ENCODE data around the gene PRDM15. TPM values are rescaled to one million over a fixed set of nuclear protein-coding genes. Genes with fewer than 3 reads are reported as not detected.
A peak's percentile ranks its signal among the peaks of the same experiment; 100 is the strongest.

The PRDM15 gene
- total RNA-seq, 8 experiments from 2014 or later, result 2.9 to 9.9 (median 4.7) TPM

DNA sequence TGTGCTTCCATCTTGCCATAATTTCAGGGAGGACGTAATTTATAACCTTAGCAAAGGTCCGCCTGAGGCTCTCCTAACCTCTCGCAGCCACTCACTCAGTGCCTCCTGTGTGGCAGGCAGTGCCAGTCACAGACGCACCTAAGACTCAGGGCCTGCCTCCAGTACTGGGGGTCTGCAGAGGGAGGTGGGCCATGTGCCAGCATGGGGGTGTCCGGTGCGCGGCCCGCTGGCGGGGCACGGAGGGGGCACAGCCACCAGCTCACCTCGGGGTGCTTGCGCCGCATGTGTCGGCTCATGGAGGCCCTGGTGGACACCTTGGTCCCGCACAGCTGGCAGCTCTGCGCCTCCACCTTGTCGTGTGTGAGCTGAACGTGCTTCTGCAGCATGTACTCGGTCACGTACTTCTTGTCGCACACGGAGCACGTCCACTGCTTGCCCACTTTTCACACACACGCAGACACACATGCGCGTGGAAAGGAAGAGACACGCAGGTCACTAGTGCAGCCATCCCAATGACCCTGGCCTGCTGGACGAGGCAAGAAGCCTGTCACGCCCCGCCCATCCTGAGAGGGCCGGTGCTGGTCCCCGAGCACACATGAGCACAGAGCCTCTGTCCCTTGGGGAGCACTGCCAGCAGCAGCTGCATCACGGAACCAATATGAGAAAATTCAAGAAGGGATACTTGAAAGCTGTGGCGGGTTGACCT lies 69.1 kb downstream of the PRDM15 start:
- ATAC-seq (replicated peaks in 6 of 8), result no peak
- in situ Hi-C loops (cut with MboI; ENCODE audit: low pct_unique_long_range_greater_than_20kb in 2 of 9, low sequenced_read_pairs in 9 of 9, unreplicated experiment in 9 of 9), result loop anchor here in 1 of 9 experiments (25.0 kb wide), 2 partner anchors 102 to 198 kb away; no protein-coding TSS in a partner anchor
- WGBS, 10 experiments, result 82 to 100% (median 100%) methylated on average over 1 to 4 of the region's 34 CpGs; no CpG with 5 or more reads in 5 of the 10 experiments

DNA sequence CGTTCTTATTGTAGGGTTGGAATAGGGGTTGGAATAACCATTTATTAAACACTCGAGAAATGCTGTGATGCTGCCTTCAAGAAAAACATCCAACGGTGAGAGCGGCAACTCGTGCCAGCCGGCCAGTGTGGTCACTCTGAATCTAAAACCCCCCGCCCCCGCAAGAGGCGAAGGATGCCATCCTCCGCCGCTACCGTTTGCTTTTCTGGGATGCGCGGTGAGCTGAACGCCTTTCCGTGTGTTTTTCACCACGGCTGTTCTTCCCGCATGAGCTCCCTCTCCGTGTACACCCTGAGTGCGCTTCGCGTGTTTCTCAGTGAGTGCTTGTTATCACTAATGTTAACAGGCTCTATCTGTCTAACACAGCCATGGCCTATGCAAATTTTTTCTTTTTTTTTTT lies 70.3 kb downstream of the PRDM15 start:
- H3K4me1 ChIP-seq (replicated peaks in 1 of 2), result no peaks in the 10 kb centered on the region
- WGBS, 10 experiments, result 82 to 100% (median 96%) methylated on average over 2 to 15 of the region's 22 CpGs; no CpG with 5 or more reads in 2 of the 10 experiments
- no peak overlapping the region for H3K27ac ChIP-seq
- no peak for ATAC-seq (replicated peaks in 6 of 8)
- in situ Hi-C loops (cut with MboI; ENCODE audit: low pct_unique_long_range_greater_than_20kb in 2 of 9, low sequenced_read_pairs in 9 of 9, unreplicated experiment in 9 of 9), result loop anchor here in 1 of 9 experiments (25.0 kb wide), 2 partner anchors 103 to 197 kb away; no protein-coding TSS in a partner anchor
- no peak overlapping the region for H3K4me3 ChIP-seq

More for the DNA sequence above, 69.1 kb downstream of the PRDM15 start:
- Histone ChIP-seq H3K27ac (no peak overlapping the region), H3K4me1 (replicated peaks in 1 of 2) (no peaks in the 10 kb centered on the region), H3K4me3 (no peak overlapping the region)

DNA sequence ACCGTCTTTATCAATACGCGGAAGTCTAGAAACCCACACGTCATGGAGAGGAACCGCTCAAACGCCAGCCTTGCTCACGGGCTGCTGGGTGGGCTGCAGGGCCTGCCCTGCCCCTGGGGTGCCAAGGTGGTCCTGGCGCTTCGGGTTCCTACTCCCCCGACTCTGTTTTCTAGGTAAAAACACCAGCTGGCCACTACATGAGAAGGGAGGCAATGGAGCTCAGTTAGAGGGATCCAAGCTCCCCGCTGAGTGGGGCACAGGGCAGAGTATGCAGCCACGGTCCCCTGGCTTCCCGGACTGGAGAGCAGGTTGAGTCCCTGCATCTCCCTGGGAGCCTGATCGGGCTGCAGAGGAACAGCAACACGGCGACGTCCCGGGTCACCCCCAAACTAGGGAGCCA lies 71.0 kb downstream of the PRDM15 start:
- no peak for ATAC-seq (replicated peaks in 6 of 8)
- in situ Hi-C loops (cut with MboI; ENCODE audit: low pct_unique_long_range_greater_than_20kb in 2 of 9, low sequenced_read_pairs in 9 of 9, unreplicated experiment in 9 of 9), result loop anchor here in 1 of 9 experiments (25.0 kb wide), 2 partner anchors 104 to 196 kb away; no protein-coding TSS in a partner anchor
- Histone ChIP-seq H3K4me1 (replicated peaks in 1 of 2) (no peaks in the 10 kb centered on the region), H3K4me3 (no peak overlapping the region), H3K27ac (no peak overlapping the region)
- WGBS, 10 experiments, result 88 to 100% (median 96%) methylated on average over 1 to 8 of the region's 18 CpGs; no CpG with 5 or more reads in 4 of the 10 experiments

DNA sequence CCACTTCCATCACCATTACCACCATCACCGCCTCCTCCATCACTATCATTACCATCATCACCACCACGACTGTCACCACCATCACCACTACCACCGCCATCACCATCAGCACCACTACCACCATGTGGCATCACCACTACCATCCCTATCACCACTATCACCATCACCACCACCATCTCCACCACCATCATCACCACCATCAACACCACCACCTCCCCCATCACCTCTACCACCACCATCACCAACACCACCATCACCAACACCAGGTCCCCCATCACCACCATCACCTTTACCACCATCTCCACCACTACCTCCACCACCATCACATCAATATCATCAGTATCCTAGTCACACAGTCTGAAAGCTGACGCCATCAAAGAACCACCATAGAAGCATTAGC lies 72.4 kb downstream of the PRDM15 start:
- no peak for ATAC-seq (replicated peaks in 6 of 8)
- no peaks in the 10 kb centered on the region for H3K4me1 ChIP-seq (replicated peaks in 1 of 2)
- no peak overlapping the region for H3K4me3 ChIP-seq
- no peak overlapping the region for H3K27ac ChIP-seq
- WGBS, 10 experiments, result 75 to 100% (median 98%) methylated on average over 1 to 4 of the region's 4 CpGs; no CpG with 5 or more reads in 4 of the 10 experiments
- in situ Hi-C loops (cut with MboI; ENCODE audit: low pct_unique_long_range_greater_than_20kb in 2 of 9, low sequenced_read_pairs in 9 of 9, unreplicated experiment in 9 of 9), result loop anchor here in 1 of 9 experiments (25.0 kb wide), 2 partner anchors 106 to 194 kb away; no protein-coding TSS in a partner anchor

DNA sequence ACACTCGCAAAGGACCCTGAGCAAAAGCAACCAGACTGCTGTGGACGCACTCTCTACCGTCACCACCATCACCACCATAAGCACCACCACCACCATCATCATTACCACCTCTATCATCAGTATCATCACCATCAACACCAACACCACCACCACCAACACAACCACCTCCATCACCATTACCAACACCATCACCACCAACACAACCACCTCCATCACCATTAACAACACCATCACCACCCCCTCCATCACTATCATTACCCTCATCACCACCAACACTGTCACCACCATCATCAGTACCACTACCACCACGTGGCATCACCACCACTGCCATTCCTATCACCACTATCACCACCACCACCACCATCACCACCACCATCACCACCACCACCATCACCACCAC lies 73.5 kb downstream of the PRDM15 start:
- 80 to 100% (median 100%) methylated on average over 1 to 3 of the region's 4 CpGs; no CpG with 5 or more reads in 4 of the 10 experiments for WGBS, 10 experiments
- in situ Hi-C loops (cut with MboI; ENCODE audit: low pct_unique_long_range_greater_than_20kb in 2 of 9, low sequenced_read_pairs in 9 of 9, unreplicated experiment in 9 of 9), result loop anchor here in 1 of 9 experiments (25.0 kb wide), 2 partner anchors 107 to 193 kb away; no protein-coding TSS in a partner anchor

DNA sequence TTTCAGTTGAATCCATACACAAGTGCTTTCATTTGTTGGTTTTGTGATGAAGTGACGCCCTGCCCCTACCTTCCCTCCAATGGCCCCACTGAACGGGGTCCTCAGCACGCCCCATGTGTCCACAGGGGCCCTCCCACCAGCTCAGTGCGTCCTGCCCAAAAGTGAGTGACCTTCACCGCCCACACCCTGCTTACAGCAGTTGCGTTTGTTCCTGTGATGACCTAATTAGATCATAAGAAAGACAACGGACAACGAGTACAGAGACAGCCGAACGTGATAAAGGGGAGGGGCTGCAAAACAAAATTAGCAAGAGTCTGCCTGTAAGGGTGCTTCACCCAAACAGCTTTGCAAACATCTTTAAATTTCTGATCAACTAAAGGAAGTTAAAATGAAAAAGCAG lies 74.1 kb downstream of the PRDM15 start:
- ATAC-seq (replicated peaks in 6 of 8), result no peak
- no peaks in the 10 kb centered on the region for H3K4me1 ChIP-seq (replicated peaks in 1 of 2)
- H3K4me3 ChIP-seq, result no peak overlapping the region
- 60 to 100% (median 92%) methylated on average over 4 to 8 of the region's 10 CpGs; no CpG with 5 or more reads in 2 of the 10 experiments for WGBS, 10 experiments
- in situ Hi-C loops (cut with MboI; ENCODE audit: low pct_unique_long_range_greater_than_20kb in 2 of 9, low sequenced_read_pairs in 9 of 9, unreplicated experiment in 9 of 9), result loop anchor here in 1 of 9 experiments (25.0 kb wide), 2 partner anchors 107 to 193 kb away; no protein-coding TSS in a partner anchor
- H3K27ac ChIP-seq, result no peak overlapping the region

More for the DNA sequence above, 73.5 kb downstream of the PRDM15 start:
- Histone ChIP-seq H3K27ac (no peak overlapping the region), H3K4me3 (no peak overlapping the region), H3K4me1 (replicated peaks in 1 of 2) (no peaks in the 10 kb centered on the region)
- ATAC-seq (replicated peaks in 6 of 8), result no peak

DNA sequence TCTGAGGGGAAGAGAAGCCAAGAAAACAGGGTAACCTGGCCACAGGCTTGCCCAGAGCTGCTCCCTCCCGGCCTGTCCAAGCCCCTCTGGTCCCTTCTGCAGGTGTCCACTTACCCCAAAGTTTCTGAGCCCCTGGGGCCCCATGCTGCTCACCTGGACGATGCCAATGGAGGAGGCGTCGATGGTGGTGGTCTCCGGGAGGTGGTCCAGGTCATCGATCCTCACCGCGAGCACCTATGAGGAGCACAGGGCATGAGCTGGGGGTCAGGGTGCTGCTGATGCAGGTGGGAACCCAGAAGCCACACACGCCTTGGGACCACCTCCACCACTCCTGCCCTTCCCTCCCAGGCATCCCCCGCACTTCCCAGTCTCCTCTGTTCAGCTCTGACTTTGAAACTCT lies 74.8 kb downstream of the PRDM15 start:
- H3K4me1 ChIP-seq (replicated peaks in 1 of 2), result no peaks in the 10 kb centered on the region
- WGBS, 10 experiments, result 98 to 100% (median 100%) methylated on average over 1 to 7 of the region's 10 CpGs; no CpG with 5 or more reads in 7 of the 10 experiments
- in situ Hi-C loops (cut with MboI; ENCODE audit: low pct_unique_long_range_greater_than_20kb in 2 of 9, low sequenced_read_pairs in 9 of 9, unreplicated experiment in 9 of 9), result loop anchor here in 1 of 9 experiments (25.0 kb wide), 2 partner anchors 108 to 192 kb away; no protein-coding TSS in a partner anchor
- no peak overlapping the region for H3K4me3 ChIP-seq
- H3K27ac ChIP-seq, result no peak overlapping the region
- ATAC-seq (replicated peaks in 6 of 8), result no peak

DNA sequence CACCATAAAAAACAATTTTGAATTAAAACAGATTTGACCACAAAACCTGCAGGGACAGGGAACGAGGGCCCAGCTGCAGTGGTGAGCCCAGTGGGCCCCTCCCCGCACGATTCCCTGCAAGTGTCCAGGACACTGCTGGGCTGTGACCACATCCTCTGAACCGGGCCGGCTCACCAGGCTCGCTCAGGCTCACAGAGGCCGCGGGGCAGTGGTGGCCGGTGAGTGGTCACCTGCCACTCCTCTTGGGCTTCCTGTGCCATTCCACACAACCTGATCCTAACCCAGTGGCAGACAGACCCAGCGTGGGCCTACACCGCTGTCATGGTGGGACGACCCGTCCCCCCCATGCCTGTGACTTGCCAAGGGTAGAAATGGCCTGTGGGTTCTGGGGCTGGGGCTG lies 75.8 kb downstream of the PRDM15 start:
- Histone ChIP-seq H3K27ac (no peak overlapping the region), H3K4me3 (no peak overlapping the region), H3K4me1 (replicated peaks in 1 of 2) (no peaks in the 10 kb centered on the region)
- in situ Hi-C loops (cut with MboI; ENCODE audit: low pct_unique_long_range_greater_than_20kb in 2 of 9, low sequenced_read_pairs in 9 of 9, unreplicated experiment in 9 of 9), result loop anchor here in 1 of 9 experiments (25.0 kb wide), 2 partner anchors 109 to 191 kb away; no protein-coding TSS in a partner anchor
- 20 to 100% (median 94%) methylated on average over 1 to 5 of the region's 13 CpGs; no CpG with 5 or more reads in 6 of the 10 experiments for WGBS, 10 experiments
- no peak for ATAC-seq (replicated peaks in 6 of 8)

DNA sequence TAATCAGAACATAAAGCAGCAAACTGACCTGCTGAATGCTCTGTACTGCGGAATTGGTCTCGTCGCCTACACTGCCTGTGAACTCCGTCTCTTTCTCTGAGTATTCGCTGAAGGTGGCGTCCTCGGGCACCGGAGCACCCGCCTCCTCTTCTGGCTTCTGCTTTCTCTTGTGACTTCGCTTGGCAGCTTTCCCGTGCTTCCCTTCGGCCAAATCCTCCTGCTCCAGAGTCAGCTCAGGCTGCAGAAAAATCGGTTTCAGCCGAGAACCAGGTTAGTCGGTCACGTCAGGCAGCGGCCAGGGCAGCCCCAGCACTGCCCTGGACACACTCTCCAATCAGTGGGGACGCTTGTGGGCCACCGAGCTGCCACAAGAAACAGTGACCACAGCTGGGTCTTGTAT lies 76.5 kb downstream of the PRDM15 start:
- in situ Hi-C loops (cut with MboI; ENCODE audit: low pct_unique_long_range_greater_than_20kb in 2 of 9, low sequenced_read_pairs in 9 of 9, unreplicated experiment in 9 of 9), result loop anchor here in 1 of 9 experiments (25.0 kb wide), 2 partner anchors 110 to 190 kb away; no protein-coding TSS in a partner anchor
- Histone ChIP-seq H3K4me3 (no peak overlapping the region), H3K27ac (no peak overlapping the region), H3K4me1 (replicated peaks in 1 of 2) (no peaks in the 10 kb centered on the region)
- ATAC-seq (replicated peaks in 6 of 8), result peak in 1 of 8 experiments; percentile 43
- WGBS, 10 experiments, result 43 to 100% (median 85%) methylated on average over 2 to 16 of the region's 19 CpGs; no CpG with 5 or more reads in 3 of the 10 experiments

DNA sequence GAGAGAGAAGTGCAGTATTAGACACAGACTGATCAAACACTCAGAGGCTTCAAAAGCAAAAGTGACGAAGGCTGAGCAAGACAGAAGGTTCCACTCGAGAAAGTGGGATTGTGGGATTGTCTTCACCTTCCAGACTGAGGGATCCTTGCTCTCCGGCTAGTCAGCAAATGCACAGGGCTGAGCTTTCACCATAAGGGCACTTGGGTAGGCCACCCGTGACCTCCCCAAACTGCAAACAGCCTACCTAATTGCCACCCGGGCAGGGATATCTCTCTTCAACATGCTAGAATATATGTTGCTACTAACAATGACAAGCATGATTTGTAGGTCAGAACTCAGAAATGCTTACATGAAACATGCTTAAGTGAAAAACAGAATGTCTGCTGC lies 77.0 kb downstream of the PRDM15 start:
- no peak overlapping the region for H3K4me3 ChIP-seq
- no peaks in the 10 kb centered on the region for H3K4me1 ChIP-seq (replicated peaks in 1 of 2)
- WGBS, 10 experiments, result 46 to 100% (median 93%) methylated on average over 1 to 5 of the region's 5 CpGs; no CpG with 5 or more reads in 4 of the 10 experiments
- no peak for ATAC-seq (replicated peaks in 6 of 8)
- in situ Hi-C loops (cut with MboI; ENCODE audit: low pct_unique_long_range_greater_than_20kb in 2 of 9, low sequenced_read_pairs in 9 of 9, unreplicated experiment in 9 of 9), result loop anchor here in 1 of 9 experiments (25.0 kb wide), 2 partner anchors 110 to 190 kb away; no protein-coding TSS in a partner anchor
- H3K27ac ChIP-seq, result no peak overlapping the region

DNA sequence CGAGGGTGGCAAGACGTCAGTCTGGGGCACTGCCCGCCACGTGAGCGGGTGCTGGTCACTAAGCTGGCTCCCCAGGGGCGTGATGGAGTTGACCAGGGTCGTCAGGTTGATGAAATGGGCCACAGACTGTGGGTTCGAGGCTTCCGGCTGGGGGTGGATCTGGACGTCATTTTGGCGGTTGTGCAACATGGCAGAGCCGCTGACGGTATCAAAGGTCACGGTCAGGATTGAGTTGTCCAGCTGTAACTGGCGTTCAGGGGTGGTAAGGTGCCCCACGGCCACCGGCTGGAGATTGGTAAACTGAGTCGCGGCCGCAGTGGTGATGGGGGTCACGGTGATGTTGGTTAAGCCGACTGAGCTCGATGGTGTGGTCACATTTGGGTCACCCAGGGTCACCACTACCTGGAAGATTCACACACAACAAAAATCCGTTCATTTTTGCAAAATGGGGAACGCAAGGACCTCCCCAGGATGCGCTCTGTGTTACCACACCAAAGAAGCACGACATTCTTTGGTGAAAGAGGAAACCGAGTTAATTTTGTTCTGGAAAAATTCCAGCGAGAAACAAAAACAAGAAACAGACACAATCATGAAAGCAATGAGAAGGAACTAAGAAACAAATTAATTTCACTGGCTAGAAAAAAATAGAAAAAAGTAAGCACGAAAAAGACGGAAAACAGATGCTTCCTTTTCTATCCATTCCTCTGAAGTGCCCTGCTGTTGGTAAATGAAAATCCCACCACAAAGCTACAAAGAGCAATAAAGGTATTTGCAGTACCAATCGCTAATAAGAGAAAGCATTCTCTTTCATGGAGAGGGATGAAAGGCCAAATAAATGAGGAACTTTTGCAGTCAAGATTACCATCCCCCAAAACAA lies 77.6 kb downstream of the PRDM15 start:
- in situ Hi-C loops (cut with MboI; ENCODE audit: low pct_unique_long_range_greater_than_20kb in 2 of 9, low sequenced_read_pairs in 9 of 9, unreplicated experiment in 9 of 9), result loop anchor here in 1 of 9 experiments (25.0 kb wide), 2 partner anchors 111 to 189 kb away; no protein-coding TSS in a partner anchor
- H3K4me1 ChIP-seq (replicated peaks in 1 of 2), result no peaks in the 10 kb centered on the region
- H3K27ac ChIP-seq, result no peak overlapping the region
- WGBS, 10 experiments, result 51 to 98% (median 93%) methylated on average over 7 to 22 of the region's 32 CpGs
- no peak overlapping the region for H3K4me3 ChIP-seq
- no peak for ATAC-seq (replicated peaks in 6 of 8)

Data from motor neuron (in vitro differentiated cells).